ENCODE measurements around the gene LMBR1L. TPM values are rescaled to one million over a fixed set of nuclear protein-coding genes. Genes with fewer than 3 reads are reported as not detected.
A peak's percentile ranks its signal among the peaks of the same experiment; 100 is the strongest.

Gene LMBR1L
- total RNA-seq, 1 donor from 2014 or later, result 67.9 TPM

- Histone ChIP-seq H3K4me3 (ENCODE audit: low read depth, low read length) (no peak overlapping the region), H3K36me3 (ENCODE audit: control insufficient read depth, insufficient read depth, low read length) (peaks cover 7% of the 10 kb centered on the region), H3K27me3 (ENCODE audit: control insufficient read depth, insufficient read depth, low read length) (no peaks in the 10 kb centered on the region)
- no peak for DNase-seq (ENCODE audit: low read depth)
- no peak for TF ChIP-seq CTCF (IDR thresholded peaks at IDR 0.05; ENCODE audit: insufficient read depth, low read length, poor library complexity, severe bottlenecking)
Observed at GRCh38 chr12:49105504-49106084, 5.1 kb downstream of the LMBR1L start.

- peaks cover 7% of the 10 kb centered on the region for H3K36me3 ChIP-seq (ENCODE audit: control insufficient read depth, insufficient read depth, low read length)
- TF ChIP-seq CTCF (IDR thresholded peaks at IDR 0.05; ENCODE audit: insufficient read depth, low read length, poor library complexity, severe bottlenecking), result no peak
Observed at GRCh38 chr12:49104822-49105221, 5.8 kb downstream of the LMBR1L start.

GRCh38 chr12:49100380-49100779 is 10.3 kb downstream of the LMBR1L start:
- Histone ChIP-seq H3K36me3 (ENCODE audit: control insufficient read depth, insufficient read depth, low read length) (peaks cover 6% of the 10 kb centered on the region), H3K4me3 (ENCODE audit: low read depth, low read length) (no peak overlapping the region), H3K27me3 (ENCODE audit: control insufficient read depth, insufficient read depth, low read length) (no peaks in the 10 kb centered on the region)
- no peak for TF ChIP-seq CTCF (IDR thresholded peaks at IDR 0.05; ENCODE audit: insufficient read depth, low read length, poor library complexity, severe bottlenecking)
- no peak for DNase-seq (ENCODE audit: low read depth)

More at GRCh38 chr12:49104822-49105221, 5.8 kb downstream of the LMBR1L start:
- Histone ChIP-seq H3K4me3 (ENCODE audit: low read depth, low read length) (no peak overlapping the region), H3K27me3 (ENCODE audit: control insufficient read depth, insufficient read depth, low read length) (no peaks in the 10 kb centered on the region)
- DNase-seq (ENCODE audit: low read depth), result no peak

GRCh38 chr12:49098703-49099102 is 11.9 kb downstream of the LMBR1L start:
- Histone ChIP-seq H3K4me3 (ENCODE audit: low read depth, low read length) (no peak overlapping the region), H3K36me3 (ENCODE audit: control insufficient read depth, insufficient read depth, low read length) (peaks cover 3% of the 10 kb centered on the region), H3K27me3 (ENCODE audit: control insufficient read depth, insufficient read depth, low read length) (peaks cover 13% of the 10 kb centered on the region)
- no peak for TF ChIP-seq CTCF (IDR thresholded peaks at IDR 0.05; ENCODE audit: insufficient read depth, low read length, poor library complexity, severe bottlenecking)
- DNase-seq (ENCODE audit: low read depth), result no peak

- peaks cover 3% of the 10 kb centered on the region for H3K36me3 ChIP-seq (ENCODE audit: control insufficient read depth, insufficient read depth, low read length)
- peak; percentile 78 for TF ChIP-seq CTCF (IDR thresholded peaks at IDR 0.05; ENCODE audit: insufficient read depth, low read length, poor library complexity, severe bottlenecking)
- no peak for DNase-seq (ENCODE audit: low read depth)
- H3K4me3 ChIP-seq (ENCODE audit: low read depth, low read length), result no peak overlapping the region
- H3K27me3 ChIP-seq (ENCODE audit: control insufficient read depth, insufficient read depth, low read length), result peaks cover 16% of the 10 kb centered on the region
Observed at GRCh38 chr12:49098035-49098451, 12.6 kb downstream of the LMBR1L start.

GRCh38 chr12:49097381-49097780 is 13.3 kb downstream of the LMBR1L start:
- TF ChIP-seq CTCF (IDR thresholded peaks at IDR 0.05; ENCODE audit: insufficient read depth, low read length, poor library complexity, severe bottlenecking), result no peak
- no peak for DNase-seq (ENCODE audit: low read depth)
- H3K4me3 ChIP-seq (ENCODE audit: low read depth, low read length), result no peak overlapping the region
- peaks cover 16% of the 10 kb centered on the region for H3K27me3 ChIP-seq (ENCODE audit: control insufficient read depth, insufficient read depth, low read length)
- H3K36me3 ChIP-seq (ENCODE audit: control insufficient read depth, insufficient read depth, low read length), result peaks cover 3% of the 10 kb centered on the region

Measured in kidney epithelial cell (primary cell).